ENCODE measurements around the gene TTLL4.

Gene TTLL4

GRCh38 chr2:218718058-218718457 is 7.4 kb downstream of the TTLL4 start:
- DNase-seq: no peak

- no peak for DNase-seq
These were observed 8.8 kb downstream of the TTLL4 start for GRCh38 chr2:218719457-218719856.

GRCh38 chr2:218720048-218721041 is 9.7 kb downstream of the TTLL4 start:
- DNase-seq: no peak

GRCh38 chr2:218721488-218721887 is 10.9 kb downstream of the TTLL4 start:
- DNase-seq: no peak

GRCh38 chr2:218721934-218722333 is 11.3 kb downstream of the TTLL4 start:
- no peak for DNase-seq

GRCh38 chr2:218722419-218722818 is 11.8 kb downstream of the TTLL4 start:
- no peak for DNase-seq

GRCh38 chr2:218722876-218723785 is 12.5 kb downstream of the TTLL4 start:
- no peak for DNase-seq

- DNase-seq: no peak
These were observed 15.5 kb downstream of the TTLL4 start for GRCh38 chr2:218726004-218726574.

GRCh38 chr2:218727502-218728165 is 17.0 kb downstream of the TTLL4 start:
- DNase-seq: no peak

- no peak for DNase-seq
These were observed 19.0 kb downstream of the TTLL4 start for GRCh38 chr2:218729640-218730039.

- DNase-seq: no peak
These were observed 21.6 kb downstream of the TTLL4 start for GRCh38 chr2:218732052-218732760.

- no peak for DNase-seq
These were observed 22.1 kb downstream of the TTLL4 start for GRCh38 chr2:218732761-218733158.

GRCh38 chr2:218733171-218734021 is 22.8 kb downstream of the TTLL4 start:
- no peak for DNase-seq

- DNase-seq: no peak
These were observed 23.7 kb downstream of the TTLL4 start for GRCh38 chr2:218734190-218734975.

GRCh38 chr2:218736531-218736930 is 25.9 kb downstream of the TTLL4 start:
- no peak for DNase-seq

- DNase-seq: no peak
These were observed 32.4 kb downstream of the TTLL4 start for GRCh38 chr2:218743068-218743467.

GRCh38 chr2:218744615-218745014 is 34.0 kb downstream of the TTLL4 start:
- DNase-seq: no peak

GRCh38 chr2:218745160-218745558 is 34.5 kb downstream of the TTLL4 start:
- DNase-seq: no peak

GRCh38 chr2:218745559-218746469 is 35.2 kb downstream of the TTLL4 start:
- DNase-seq: no peak
